ENCODE data around the gene KDM7A. TPM values are rescaled to one million over a fixed set of nuclear protein-coding genes. Genes with fewer than 3 reads are reported as not detected.
A peak's percentile ranks its signal among the peaks of the same experiment; 100 is the strongest.

Gene KDM7A
- total RNA-seq, 4 donors from 2014 or later, result 11.1 to 29.8 (median 20.7) TPM

GRCh38 chr7:140200061-140200989 lies 23.5 kb upstream of the KDM7A start:
- H3K27ac ChIP-seq, result no peak overlapping the region
- DNase-seq, result no peak
- WGBS, 2 donors, result 82 to 87% methylated on average over 15 of the region's 15 CpGs
- H3K4me3 ChIP-seq (replicated peaks in 1 of 3), result no peak overlapping the region
- H3K4me1 ChIP-seq, result peaks cover 6% of the 10 kb centered on the region in 2 donors
- no peaks in the 10 kb centered on the region for H3K9me3 ChIP-seq
- H3K36me3 ChIP-seq, result no peaks in the 10 kb centered on the region
- intact Hi-C loops (cut with DNase I), result no loop called here
- no peak for TF ChIP-seq CTCF (IDR thresholded peaks at IDR 0.05)
- no peak for TF ChIP-seq POLR2A (IDR thresholded peaks at IDR 0.05)
- no peaks in the 10 kb centered on the region for H3K27me3 ChIP-seq

GRCh38 chr7:140197938-140198337 lies 21.2 kb upstream of the KDM7A start:
- no peak for DNase-seq
- no peaks in the 10 kb centered on the region for H3K4me1 ChIP-seq
- no peak overlapping the region for H3K4me3 ChIP-seq (replicated peaks in 1 of 3)
- intact Hi-C loops (cut with DNase I), result no loop called here
- TF ChIP-seq CTCF (IDR thresholded peaks at IDR 0.05), result no peak
- H3K9me3 ChIP-seq, result no peaks in the 10 kb centered on the region
- H3K27ac ChIP-seq, result no peak overlapping the region
- H3K36me3 ChIP-seq, result no peaks in the 10 kb centered on the region
- 86 to 91% methylated on average over 2 of the region's 2 CpGs for WGBS, 2 donors
- H3K27me3 ChIP-seq, result no peaks in the 10 kb centered on the region

GRCh38 chr7:140197218-140197890 lies 20.6 kb upstream of the KDM7A start:
- no peaks in the 10 kb centered on the region for H3K9me3 ChIP-seq
- no peak for DNase-seq
- intact Hi-C loops (cut with DNase I), result no loop called here
- WGBS, 2 donors, result 82 to 84% methylated on average over 9 of the region's 9 CpGs
- no peak overlapping the region for H3K4me3 ChIP-seq (replicated peaks in 1 of 3)
- TF ChIP-seq CTCF (IDR thresholded peaks at IDR 0.05), result no peak
- TF ChIP-seq POLR2A (IDR thresholded peaks at IDR 0.05), result no peak
- no peaks in the 10 kb centered on the region for H3K36me3 ChIP-seq
- H3K27ac ChIP-seq, result no peak overlapping the region
- H3K27me3 ChIP-seq, result no peaks in the 10 kb centered on the region
- H3K4me1 ChIP-seq, result no peaks in the 10 kb centered on the region

GRCh38 chr7:140196361-140197217 lies 19.8 kb upstream of the KDM7A start:
- WGBS, 2 donors, result 58 to 76% methylated on average over 10 of the region's 10 CpGs
- H3K27me3 ChIP-seq, result no peaks in the 10 kb centered on the region
- peak overlapping the region in 1 of 3 donors; percentile 48 for H3K27ac ChIP-seq
- TF ChIP-seq POLR2A (IDR thresholded peaks at IDR 0.05) (no peak), CTCF (IDR thresholded peaks at IDR 0.05) (no peak)
- H3K9me3 ChIP-seq, result no peaks in the 10 kb centered on the region
- peak; percentile 17 to 28 for DNase-seq
- no peaks in the 10 kb centered on the region for H3K4me1 ChIP-seq
- H3K36me3 ChIP-seq, result no peaks in the 10 kb centered on the region
- intact Hi-C loops (cut with DNase I), result no loop called here
- no peak overlapping the region for H3K4me3 ChIP-seq (replicated peaks in 1 of 3)
